Measurements from ENCODE around the gene TNNT3. TPM values are rescaled to one million over a fixed set of nuclear protein-coding genes. Genes with fewer than 3 reads are reported as not detected.

TNNT3 gene
- total RNA-seq, 1 experiment from 2014 or later = not detected

GRCh38 chr11:1988174-1988573 is 68.7 kb downstream of the TNNT3 start:
- Histone ChIP-seq H3K23ac (ENCODE audit: insufficient read length, low read depth, low read length) (no peak overlapping the region), H2BK20ac (ENCODE audit: low read depth, low read length, poor library complexity, severe bottlenecking) (no peak overlapping the region), H3K79me1 (ENCODE audit: insufficient read depth, low read depth, low read length, poor library complexity, severe bottlenecking) (no peaks in the 10 kb centered on the region), H3K9ac (ENCODE audit: extremely low read depth, insufficient read length, low read length) (no peak overlapping the region), H3K4ac (ENCODE audit: low read depth, low read length) (no peak overlapping the region), H3K27ac (ENCODE audit: insufficient read length, low read depth, low read length) (no peak overlapping the region), H2BK15ac (ENCODE audit: low read depth, low read length) (no peak overlapping the region), H3K4me1 (ENCODE audit: insufficient read depth, low read length) (no peaks in the 10 kb centered on the region), H2BK12ac (ENCODE audit: insufficient read length, low read depth, low read length) (no peak overlapping the region), H4K5ac (ENCODE audit: insufficient read length, low read depth, low read length) (no peak overlapping the region), H3K4me2 (ENCODE audit: insufficient read depth, insufficient read length, low read length) (no peak overlapping the region), H2AFZ (ENCODE audit: low read length) (no peak overlapping the region), H4K20me1 (ENCODE audit: control insufficient read depth, insufficient read depth, insufficient read length) (no peaks in the 10 kb centered on the region), H3K18ac (ENCODE audit: insufficient read length, low read depth, low read length) (no peak overlapping the region), H3K79me2 (ENCODE audit: insufficient read depth, low read length) (no peaks in the 10 kb centered on the region), H3K9me3 (ENCODE audit: control insufficient read depth, low read depth, low read length) (no peaks in the 10 kb centered on the region), H4K8ac (replicated peaks; ENCODE audit: insufficient read length, low read depth, low read length) (no peak overlapping the region), H2BK120ac (ENCODE audit: low read depth, low read length, poor library complexity, severe bottlenecking) (no peak overlapping the region), H3K56ac (ENCODE audit: insufficient read length, low read depth, low read length) (no peak overlapping the region), H4K91ac (ENCODE audit: insufficient read length, low read depth, low read length) (no peak overlapping the region), H3K14ac (ENCODE audit: insufficient read depth, low read length) (no peak overlapping the region), H3K23me2 (ENCODE audit: insufficient read length, low read depth, low read length, poor library complexity, severe bottlenecking) (no peaks in the 10 kb centered on the region), H2BK5ac (ENCODE audit: insufficient read length, low read length) (no peak overlapping the region), H2AK5ac (ENCODE audit: insufficient read length, low read length) (no peak overlapping the region), H3T11ph (ENCODE audit: low read length) (no peak overlapping the region), H3K27me3 (ENCODE audit: insufficient read depth, low read length) (no peaks in the 10 kb centered on the region)
- Mint-ChIP-seq H3K27ac (no peak overlapping the region), H3K36me3 (ENCODE audit: insufficient read depth in 1 of 3, low read depth in 3 of 3) (no peaks in the 10 kb centered on the region), H3K4me3 (no peak overlapping the region), H3K9me3 (no peaks in the 10 kb centered on the region), H3K4me1 (no peaks in the 10 kb centered on the region; a peak in 1 of 4 replicates), H3K27me3 (ENCODE audit: low read depth) (no peaks in the 10 kb centered on the region)
- no peak for TF ChIP-seq CTCF (conservative IDR thresholded peaks at IDR 0.05)
- DNase-seq = no peak
- no CpG with 5 or more reads among the region's 11 CpGs for WGBS (ENCODE audit: extremely low coverage, insufficient read length, low lambda C conversion rate)

Small RNAs within 50 kb of the gene (microRNA-seq; reads per million reads assigned to microRNA genes)
- not detected for gene MIR7847 (ENCODE audit: borderline microRNAs expressed)

Other genes with a start within 250 kb of the TNNT3 start
- gene KRTAP5-6, start 222.5 kb upstream of the TNNT3 start, total RNA-seq (2021) = not detected in 2 replicates
- 0.59 and 0.77 TPM in 2 replicates for gene IFITM10, start 169.1 kb upstream of the TNNT3 start, total RNA-seq (2021)
- 158 and 161 TPM in 2 replicates for gene CTSD, start 155.8 kb upstream of the TNNT3 start, total RNA-seq (2021)
- gene SYT8, start 84.7 kb upstream of the TNNT3 start, total RNA-seq (2021) = not detected in 2 replicates
- gene TNNI2, start 80.7 kb upstream of the TNNT3 start, total RNA-seq (2021) = not detected in 2 replicates
- not detected in 2 replicates for gene LSP1, start 66.6 kb upstream of the TNNT3 start, total RNA-seq (2021)
- gene PRR33, start 27.8 kb upstream of the TNNT3 start, total RNA-seq (2021) = not detected in 2 replicates
- 65.3 and 67.3 TPM in 2 replicates for gene MRPL23, start 27.6 kb downstream of the TNNT3 start, total RNA-seq (2021)
- gene H19, start 78.1 kb downstream of the TNNT3 start, total RNA-seq (2021) = 10.7 TPM in 2 replicates
- gene IGF2, start 219.7 kb downstream of the TNNT3 start, total RNA-seq (2021) = 2.8 and 3.1 TPM in 2 replicates
- not detected in 2 replicates for gene INS, start 241.5 kb downstream of the TNNT3 start, total RNA-seq (2021)